ENCODE data around the gene SEC23IP. TPM values are rescaled to one million over a fixed set of nuclear protein-coding genes. Genes with fewer than 3 reads are reported as not detected.

The SEC23IP gene
- total RNA-seq: 22.9 and 29.1 TPM in 2 replicates

GRCh38 chr10:119892188-119893065 is at the start of gene SEC23IP:
SEC23IP (plus strand) TSS chr10:119892730; CDS start chr10:119892783, 53 bp downstream.

GRCh38 chr10:119872610-119872859 is 20.0 kb upstream of the SEC23IP start, which contains the start of gene MCMBP:
MCMBP (minus strand) TSS chr10:119872843; CDS start chr10:119872584, 259 bp downstream.

Other genes with a start within 250 kb of the SEC23IP start
- 38.1 and 40.6 TPM in 2 replicates for gene BAG3, start 241.3 kb upstream of the SEC23IP start, total RNA-seq
- 15.0 and 16.5 TPM in 2 replicates for gene INPP5F, start 166.7 kb upstream of the SEC23IP start, total RNA-seq
- 38.9 and 43.1 TPM in 2 replicates for gene MCMBP, start 19.9 kb upstream of the SEC23IP start, total RNA-seq